NCI-H1436 (cell line): ENCODE measurements around the gene KCNA4.
"Not testable (repeated sequence)": the region's sequence is repeated elsewhere in the genome, so short reads cannot be mapped to it uniquely, and the experiment has no call there.

Experiments used
- DNase-seq: peaks from one replicate; lab custom pipeline; 2025; lab: John Stamatoyannopoulos, UW

Gene KCNA4

DNA sequence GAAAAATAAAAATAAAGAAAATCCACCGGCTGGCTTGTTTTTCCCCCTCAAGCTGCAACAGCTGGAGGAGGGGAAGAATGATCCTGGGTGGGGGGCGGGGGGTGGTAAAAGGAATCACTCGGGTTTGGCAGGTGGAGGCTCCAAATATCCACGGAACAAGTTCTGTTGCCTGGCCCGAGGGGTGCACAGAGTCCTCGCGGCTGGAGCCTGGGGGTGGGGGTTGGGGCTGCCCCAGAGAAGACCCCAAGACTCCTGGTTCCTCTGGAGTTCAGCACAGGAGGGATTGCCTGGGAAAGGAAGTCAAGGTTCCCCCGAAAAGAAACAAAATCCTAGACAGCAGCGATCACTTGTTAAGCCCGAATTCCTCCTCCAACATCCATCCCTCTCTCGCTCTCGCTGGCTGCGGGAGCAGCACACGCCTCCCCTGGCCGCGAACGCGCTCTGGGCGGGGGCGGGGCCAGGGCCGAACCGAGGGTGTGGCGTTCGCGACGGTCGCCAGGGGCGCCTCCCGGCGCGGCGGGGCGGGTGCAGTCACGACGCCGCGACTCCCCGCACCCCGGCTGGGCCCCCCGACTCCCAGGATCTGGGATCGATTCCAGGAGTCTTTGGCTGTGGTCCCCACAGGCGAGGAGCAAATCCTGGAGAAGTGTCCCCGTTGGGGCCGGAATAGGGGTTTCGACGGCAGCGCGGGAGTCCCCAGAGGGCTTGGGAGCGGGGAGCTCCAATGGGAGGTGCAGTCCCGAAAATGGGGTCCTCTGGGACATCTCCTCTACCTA, at the start of gene KCNA4:
Gene KCNA4 (minus strand): TSS at position 443 of the 776 bp plus-strand sequence. CDS start 4,352 bp downstream, outside the sequence.
- no peak for DNase-seq

DNA sequence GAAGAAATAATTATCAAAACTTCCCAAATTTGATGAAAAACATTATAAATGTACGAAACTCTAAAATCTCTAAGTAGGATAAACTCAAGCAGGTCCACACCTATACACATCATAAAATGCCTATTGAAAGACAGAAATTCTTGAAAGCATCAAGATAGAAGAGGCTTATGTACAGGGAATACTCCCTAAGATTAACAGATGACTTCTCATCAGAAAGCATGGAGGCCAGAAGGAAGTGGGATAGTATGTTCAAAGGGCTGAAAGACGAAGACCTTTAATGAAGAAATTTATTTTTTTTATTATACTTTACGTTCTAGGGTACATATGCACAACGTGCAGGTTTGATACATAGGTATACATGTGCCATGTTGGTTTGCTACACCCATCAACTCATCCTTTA, 45.3 kb upstream of the KCNA4 start:
- no peak for DNase-seq

DNA sequence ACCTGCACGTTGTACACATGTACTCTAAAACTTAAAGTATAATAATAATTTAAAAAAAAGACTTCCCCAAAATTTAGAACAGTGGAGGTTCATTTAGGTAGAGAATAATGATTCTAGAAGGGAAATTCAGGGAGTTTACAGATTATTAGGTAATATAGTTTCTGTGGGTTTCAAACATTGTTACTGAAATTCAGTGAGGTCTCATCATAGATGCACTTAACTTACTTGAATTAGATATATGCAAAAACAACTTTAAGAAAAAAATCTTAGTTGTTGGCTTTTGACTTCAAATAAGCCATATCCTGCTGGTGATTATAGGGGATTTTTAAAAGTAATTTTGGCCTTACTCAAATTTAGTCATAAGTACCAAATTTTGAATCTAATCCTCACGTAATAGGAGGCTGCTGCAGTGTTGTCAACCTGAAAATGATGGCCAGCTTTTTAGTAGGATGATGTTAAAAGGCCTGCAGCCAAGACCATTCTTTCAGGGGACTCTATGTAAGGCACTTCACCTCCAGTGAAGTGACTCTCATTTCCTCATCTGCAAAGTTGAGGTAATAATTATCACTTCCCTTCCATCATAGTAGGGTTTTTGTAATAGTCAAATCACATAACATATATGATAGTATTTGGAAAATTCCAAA, 42.5 kb upstream of the KCNA4 start:
- DNase-seq, result no peak

DNA sequence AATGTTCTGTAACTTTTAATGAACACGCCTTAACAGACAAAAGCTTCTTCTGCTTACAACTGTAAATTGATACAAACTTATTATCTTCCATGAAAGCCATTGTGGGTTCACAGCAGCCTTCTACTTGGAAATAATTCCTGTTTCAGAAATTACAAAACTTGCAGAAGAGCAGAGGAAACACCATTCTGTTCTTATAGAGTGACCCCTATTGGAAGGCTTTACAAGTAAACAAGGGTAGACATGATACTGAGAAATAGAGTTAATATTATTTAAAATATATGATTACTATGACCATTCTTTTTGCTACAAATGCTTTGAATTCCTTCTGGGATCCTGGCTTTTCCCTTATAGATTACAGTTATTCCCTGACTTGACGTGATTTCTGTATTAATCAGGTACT, 32.4 kb upstream of the KCNA4 start:
- DNase-seq, result no peak

DNA sequence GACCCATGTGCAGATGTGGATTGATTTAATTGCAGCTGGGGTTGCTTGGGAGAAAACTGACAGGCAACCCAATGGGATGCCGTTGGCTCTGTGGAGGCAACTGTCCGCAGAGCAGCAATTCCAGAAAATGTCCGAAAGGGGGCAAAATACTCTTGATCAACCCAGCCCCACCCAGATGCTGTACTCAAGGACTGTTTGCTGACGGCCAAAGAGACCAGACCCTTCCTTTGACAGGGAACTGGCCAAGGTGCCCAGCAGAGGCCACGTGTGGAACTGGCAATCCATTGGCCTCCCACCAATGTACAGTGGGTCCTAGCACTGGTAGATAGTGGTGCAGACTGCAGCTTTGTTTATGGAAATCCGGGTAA, 29.7 kb upstream of the KCNA4 start:
- no peak for DNase-seq

DNA sequence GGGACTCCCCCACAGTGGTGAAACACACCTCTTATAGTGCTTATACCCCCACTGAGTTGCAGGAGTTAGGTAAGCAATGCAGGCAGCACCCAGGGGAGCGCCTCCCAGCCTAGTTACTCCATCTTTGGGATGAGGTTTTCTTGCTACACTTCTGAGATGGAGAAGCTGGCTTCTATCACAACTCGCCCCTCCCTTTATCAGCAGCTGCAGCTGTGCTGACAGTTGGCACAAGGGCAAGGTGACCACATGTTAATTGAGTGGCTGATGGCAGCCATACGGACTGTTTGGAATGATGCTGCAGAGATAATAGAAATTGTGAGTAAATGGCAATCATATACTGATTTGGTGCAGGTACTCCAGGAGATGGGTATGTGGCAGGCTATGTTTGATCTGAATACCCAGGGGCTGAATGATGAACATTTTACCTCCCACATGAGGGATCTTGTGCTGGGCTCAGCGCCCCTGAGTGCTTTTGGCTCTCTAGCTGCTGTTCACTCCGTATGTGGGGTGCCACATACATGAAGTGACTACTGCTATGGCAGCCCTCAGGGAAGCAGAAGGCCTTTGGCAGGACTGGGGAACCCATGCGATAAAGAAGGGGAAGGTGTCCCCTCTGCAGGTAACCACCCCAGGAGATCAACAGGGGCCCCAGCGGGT, 29.2 kb upstream of the KCNA4 start:
- no peak for DNase-seq

DNA sequence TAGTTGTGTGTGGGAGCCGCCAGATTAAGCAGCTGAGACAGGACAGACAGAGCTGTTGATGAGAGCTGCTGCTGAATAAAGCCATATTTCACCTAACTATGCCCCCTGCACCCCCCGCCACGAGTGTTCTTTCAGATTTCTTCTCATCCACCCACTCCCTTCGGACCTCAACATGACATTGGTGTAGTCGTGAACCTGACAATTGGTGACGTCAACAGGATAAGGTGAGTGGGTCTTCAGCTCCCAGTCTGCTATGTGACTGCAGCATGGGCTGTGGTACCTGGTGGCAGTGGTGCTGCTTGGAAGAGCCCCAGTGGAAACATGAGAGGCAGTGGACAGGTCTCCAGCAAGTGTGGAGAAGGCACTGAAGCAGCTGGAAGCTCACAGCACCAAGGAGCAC, 28.3 kb upstream of the KCNA4 start:
- DNase-seq, result no peak

DNA sequence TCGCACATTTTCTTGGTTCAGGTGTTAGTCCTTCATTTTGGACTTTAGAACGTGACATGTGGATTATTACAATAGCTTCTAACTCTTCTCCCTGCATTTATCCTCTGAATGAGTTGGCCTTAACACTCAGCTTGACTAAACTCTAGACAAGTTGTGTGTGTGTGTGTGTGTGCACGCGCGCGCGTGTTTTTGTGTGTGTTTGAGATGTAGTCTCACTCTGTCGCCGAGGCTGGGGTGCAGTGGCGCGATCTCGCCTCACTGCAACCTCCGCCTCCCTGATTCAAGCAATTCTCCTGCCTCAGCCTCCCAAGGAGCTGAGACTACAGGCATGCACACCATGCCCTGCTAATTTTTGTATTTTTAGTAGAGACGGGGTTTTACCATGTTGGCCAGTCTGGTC, 24.3 kb upstream of the KCNA4 start:
- DNase-seq, result no peak

DNA sequence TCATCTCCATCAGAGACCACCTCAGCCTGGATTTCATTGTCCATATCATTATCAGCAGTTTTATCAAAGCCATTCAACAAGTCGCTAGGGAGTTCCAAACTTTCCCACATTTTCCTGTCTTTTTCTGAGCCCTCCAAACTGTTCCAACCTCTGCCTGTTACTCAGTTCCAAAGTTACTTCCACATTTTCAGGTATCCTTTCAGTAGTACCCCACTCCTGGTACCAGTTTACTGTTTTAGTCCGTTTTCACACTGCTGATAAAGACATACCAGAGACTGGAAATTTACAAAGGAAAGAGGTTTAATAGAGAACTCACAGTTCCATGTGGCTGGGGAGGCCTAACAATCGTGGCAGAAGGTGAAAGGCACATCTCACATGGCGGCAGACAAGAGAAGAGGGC, 17.9 kb upstream of the KCNA4 start:
- not testable (repeated sequence) for DNase-seq

DNA sequence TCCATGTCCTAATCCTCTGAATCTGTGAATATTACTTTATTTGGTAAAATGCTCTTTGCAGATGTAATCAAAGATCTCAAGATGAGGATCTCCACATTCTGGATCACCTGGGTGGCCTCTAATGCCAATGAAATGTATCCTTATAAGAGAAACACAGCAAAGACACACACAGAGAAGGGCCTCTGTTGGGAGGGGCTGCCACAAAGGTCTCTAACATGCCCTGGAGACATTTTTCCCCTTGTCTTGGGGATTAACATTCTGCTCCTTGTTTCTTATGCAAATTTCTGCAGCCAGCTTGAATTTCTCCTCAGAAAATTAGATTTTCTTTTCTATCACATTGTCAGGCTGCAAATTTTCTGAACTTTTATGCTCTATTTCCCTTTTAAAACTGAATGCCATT, 17.3 kb upstream of the KCNA4 start:
- not testable (repeated sequence) for DNase-seq

DNA sequence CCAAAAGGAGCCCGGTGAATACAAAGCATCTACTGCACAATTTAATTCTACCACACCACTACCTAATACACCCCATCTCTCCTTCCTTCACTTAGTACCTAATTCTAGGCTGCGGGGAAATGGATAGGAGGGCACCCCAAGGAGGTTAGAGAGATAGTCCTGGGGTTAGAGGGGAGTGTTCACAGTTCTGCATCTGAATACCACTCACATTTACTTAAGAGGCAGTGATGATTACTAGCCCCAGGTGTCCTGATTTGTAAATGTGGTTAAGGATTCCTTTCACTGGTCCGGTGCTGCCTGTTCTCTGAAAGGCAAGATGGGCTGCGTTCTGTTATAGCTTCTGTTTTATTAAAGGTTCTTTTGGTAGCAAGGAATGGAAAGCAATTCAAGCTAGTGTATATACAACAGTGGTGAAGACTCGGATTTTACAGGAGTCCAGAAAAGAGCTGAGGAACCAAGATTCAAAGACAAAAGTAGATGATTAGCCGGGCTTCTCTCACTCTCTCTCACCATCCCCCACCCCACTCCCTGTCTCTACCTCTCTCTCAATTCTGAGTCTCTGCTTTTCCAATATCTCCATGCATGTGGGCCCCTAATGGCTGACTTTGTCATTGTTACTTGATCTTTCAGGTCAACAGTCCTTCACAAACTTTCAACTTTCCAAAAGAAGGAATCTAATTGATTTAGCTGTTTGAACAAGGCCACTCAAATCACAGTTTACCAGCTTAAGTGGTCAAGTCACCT, 8.7 kb upstream of the KCNA4 start:
- DNase-seq, result no peak

DNA sequence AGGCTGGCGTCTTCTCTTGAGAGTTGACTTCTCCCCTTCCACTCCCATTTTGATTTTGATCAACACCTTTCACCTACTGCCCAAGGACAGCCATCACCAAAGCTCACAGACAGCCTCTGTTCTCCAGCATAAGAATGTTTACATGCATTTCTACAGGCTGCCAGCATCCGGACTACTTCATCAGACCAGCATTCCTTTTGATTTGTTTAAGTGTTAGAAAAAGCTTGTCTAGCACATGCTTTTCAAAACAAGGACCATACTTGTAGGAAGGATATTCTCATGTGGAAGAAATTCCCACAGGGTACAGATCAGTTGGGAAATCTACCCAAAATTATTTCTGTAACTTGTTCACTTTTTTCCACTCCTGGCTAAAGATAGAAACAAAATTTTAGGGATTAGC, 6.2 kb upstream of the KCNA4 start:
- no peak for DNase-seq

DNA sequence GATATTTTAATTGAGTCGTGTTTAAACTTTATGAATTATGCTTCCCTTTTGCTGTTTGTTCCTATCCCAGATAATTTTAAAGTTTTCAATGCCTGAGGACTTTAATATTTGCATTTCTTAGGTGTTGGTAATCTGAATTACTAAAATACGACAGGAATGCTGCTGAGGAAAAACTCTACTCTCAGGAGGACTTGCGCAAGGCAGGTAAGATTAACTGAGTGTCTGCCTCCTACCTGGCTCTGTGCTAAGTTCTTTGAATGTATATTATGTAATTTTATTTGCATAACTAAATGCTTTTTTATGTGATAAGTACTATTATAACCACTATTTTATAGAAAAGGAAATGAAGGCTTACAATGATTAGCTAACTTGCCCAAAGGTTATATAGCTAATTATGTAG, 2.7 kb upstream of the KCNA4 start:
- DNase-seq, result no peak

DNA sequence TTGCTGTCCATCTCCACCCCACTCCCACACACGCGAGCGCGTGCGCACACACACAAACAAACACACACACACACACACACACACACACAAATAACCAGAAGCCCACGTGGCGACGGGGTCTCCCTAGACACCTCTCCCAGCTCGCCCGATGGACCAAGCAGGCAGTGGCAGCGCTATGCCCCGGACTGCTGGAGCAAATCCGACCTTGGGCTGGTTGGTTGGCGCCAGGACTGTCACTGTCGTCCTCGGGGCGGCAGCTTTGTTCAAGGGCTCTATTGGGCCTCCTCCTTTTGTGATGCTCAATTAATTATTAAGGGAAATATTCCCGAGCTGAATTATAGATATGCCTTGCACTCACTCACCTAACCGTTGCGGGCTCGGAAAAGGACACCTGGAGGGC, 1.7 kb upstream of the KCNA4 start:
- DNase-seq, result no peak

DNA sequence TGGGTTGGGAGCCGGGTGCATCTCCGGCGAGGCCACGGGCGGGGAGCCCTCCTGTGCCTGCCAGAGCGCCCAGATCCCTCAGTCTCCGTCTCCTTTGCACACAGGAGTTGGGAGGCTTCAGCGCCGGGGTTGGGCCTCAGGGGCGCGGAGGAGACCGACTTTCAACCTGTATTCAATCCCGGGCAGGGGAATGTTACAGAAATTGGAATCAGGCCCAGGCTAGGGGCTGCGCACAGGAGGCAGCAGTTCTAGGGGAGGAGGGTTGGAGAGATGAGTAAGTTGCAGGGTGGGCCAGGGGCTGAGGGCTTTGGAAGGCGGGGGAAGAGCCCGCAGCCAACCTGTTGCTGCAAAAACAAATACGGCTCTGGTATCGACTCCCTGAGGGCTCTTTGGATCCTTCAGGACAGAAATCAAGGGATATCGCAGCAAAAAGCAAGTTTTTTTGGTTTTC, 640 bp upstream of the KCNA4 start:
- no peak for DNase-seq

DNA sequence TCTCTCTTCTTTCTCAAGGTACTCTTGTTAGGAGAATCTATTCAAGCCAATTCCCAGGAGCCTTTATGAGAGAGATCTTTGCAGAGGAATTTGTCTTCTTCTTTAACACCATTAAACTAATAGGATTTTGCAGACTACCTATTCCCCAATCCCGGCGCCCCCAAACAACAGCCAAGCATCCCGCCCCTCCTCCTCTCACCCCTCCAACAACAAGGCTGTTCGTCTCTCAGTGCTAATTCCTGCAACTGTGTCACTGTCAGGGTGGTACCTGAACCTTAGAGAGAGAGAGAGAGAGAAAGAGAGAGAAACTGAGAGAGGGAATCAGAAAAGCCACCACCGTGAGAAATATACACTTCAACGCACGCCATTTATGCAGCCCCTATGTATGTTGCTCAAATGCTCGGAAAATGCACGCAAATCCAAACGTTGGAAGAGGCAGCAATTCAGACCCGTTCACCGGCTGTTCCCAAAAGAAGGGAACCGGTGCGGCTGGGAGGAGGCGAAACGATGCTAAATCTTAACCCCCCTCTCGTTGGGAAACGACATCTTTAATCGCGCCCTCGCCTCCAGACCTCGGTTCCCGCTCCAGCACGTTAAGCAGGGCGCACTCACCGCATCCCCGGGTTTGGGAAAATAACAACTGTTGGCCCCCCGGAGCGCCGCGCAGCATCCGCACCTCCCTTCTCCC, 961 bp downstream of the KCNA4 start:
- DNase-seq, result no peak

DNA sequence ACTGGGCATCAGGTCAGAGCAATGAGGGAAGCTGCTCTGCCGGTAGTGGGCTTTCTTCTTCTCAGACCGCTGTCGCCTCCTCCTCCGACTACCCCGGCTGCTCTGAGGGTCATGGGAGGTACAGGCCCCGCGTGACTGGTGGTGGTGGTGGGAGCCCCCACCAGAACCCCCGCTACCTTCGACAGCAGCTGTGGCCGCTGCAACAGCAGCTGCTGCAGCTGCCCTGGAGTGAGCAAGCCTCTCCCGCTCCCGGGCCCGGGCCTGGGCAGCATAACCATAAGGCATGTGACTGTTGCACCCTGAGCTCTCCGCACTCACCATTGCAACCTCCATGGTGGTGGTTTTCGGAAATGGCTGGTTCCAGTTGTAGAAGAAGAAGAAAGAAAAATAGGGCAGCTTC, 4.5 kb downstream of the KCNA4 start:
- DNase-seq, result no peak

DNA sequence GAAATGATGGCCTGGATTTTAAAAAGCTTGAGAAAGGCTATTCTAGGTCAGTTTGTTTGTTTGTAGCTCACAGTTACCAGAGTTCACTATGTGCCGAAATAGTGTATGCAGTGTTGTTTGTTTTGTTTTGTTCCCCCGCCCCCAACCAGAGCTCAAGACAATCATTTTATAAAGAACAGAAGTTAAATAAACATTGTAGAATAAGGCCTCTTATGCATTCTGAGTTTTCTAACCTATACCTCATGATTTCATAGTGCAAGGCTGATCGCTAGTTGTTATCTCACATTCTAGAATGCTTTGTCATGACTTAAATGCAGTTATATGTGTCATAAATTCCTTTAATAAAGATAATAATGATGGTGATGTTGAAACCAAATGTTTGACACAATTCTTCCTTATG, 7.8 kb downstream of the KCNA4 start:
- DNase-seq, result no peak

DNA sequence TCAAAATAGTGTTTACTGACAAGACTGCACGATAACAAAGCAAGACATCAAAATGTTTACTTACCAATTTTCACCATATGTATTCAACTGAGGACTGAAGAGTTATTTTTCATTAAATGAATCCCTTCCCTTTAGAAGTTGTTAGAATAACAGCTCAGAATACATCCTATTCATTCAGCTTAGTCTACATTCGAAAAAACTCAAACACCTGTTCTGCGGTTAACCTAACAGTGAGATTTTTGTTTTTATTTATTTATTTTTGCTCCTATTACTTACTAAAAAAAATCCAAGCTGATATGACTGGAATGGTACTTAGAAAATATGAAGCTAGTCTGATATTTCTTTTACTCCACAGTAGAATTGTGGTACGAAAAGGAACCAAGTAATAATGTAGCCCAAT, 10.0 kb downstream of the KCNA4 start:
- DNase-seq, result no peak

DNA sequence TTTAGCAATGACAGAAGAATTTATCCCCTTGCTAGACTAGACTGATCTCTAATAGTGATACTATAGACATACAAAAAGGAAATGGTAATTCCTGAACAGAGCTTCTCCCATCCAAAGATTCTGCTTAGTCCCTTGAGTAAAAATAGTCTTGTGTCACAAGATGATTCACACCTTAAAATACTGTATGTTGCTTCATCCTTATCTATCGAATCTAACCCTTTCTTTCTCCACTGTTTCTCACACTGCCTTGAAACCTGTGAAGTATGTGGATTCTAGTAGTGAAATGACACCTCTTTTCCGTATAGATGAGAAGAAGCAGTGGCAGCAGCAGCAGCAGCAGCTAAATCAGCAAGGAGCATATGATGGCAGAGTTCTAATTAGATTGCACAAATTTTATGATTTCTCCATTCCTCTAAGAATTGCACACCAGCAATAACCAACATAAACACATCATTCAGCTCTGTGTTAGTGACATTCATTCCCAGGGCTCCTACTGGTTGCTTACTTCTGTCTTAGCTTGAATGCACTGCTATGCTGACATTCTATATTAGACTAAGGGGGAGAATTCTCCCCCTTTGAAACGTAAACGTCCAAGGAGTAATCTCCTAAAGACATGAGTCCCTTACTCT, 14.6 kb downstream of the KCNA4 start:
- DNase-seq, result no peak

DNA sequence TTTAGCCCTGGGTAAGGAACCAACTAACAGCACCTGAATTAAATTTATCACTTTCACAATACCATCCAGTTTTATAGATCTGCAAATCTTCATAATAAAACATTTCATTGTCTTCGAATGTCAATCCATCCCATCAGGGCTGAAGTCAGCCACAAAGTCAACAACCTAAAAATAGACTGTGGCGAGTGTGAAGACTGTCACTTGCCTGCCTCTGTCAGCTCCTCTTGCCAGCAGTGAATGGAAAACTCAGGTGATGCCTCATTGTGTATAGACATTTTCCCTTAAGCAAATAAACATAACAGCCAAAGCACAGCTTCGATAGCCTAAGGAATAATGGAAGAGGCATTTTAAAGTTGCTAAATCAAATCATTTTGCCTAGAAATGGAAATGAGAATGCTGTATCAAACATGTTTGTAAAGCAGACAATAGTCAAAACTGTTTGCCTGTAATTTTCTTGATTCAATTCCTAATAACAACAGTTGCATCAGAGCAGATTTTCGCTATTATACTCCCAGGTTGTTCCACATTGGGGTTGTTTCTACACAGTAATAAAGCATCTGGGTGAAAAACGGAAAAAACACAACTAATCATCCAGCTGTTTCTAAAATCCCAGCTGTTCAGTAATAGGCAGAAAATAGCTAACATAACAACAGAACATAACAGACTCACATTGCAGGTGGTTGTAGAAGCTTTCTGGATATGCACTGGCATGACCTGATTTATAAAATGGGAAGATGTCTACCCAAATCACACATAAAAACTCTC, 15.7 kb downstream of the KCNA4 start:
- DNase-seq, result no peak
